Activated effector memory CD4-positive, alpha-beta T cell treated with anti-CD3 and anti-CD28 coated beads, Interleukin-2, amount 50 U/mL, for 16 hours (primary cell): Measurements from ENCODE around the gene IST1.
"Not testable (repeated sequence)": the region's sequence is repeated elsewhere in the genome, so short reads cannot be mapped to it uniquely, and the experiment has no call there.

Experiments
- DNase-seq: peaks from one replicate; pipeline ENCODE4 v3.0.0-alpha.2; 2020

The IST1 gene

GRCh38 chr16:71894921-71895678 is at the start of gene IST1:
IST1 (plus strand) TSS chr16:71895531; CDS start chr16:71915641, 20,110 bp downstream.
- DNase-seq = peak; percentile 99

DNA sequence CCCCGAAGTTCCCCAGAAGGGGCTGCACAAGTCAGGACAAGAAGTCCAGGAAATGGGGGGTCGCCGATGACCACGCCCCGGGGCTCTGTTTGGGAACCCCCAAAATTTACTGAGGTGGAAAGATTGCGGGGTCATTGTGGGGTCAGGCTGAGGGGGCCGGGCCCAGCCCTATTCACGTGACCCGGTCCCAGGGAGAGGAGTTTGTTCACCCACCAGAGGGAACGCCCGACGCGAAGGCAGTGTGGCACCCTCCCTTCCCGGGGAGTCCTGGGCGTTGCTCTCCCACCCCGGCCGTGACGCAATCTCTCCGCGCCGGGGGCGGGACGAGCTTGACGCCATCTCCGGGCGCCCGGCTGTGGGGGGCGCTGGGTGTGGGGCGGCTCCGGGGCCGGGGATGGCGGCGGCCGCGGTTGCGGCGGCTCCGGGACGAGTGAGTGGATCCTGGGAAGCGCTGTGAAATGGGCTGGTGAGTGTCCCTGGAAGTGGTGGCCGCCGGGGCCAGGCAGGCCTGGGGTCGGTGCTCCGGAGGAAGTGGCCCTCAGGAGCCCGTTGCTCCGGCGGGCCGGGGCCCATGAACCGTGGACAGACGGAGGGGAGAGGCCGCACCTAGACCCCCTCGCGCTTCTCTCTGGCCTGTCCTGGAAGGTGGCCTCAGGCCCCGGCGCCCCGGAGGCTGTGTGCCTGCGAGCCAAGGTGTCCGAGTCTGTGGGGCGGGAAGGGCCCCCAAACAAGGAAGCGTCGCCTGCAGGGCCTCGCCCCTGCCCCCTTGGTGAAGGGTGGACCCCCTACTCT is 49.5 kb upstream of the IST1 start, which contains the start of gene ATXN1L:
TSS of gene ATXN1L (plus strand) at position 338 of the 792 bp plus-strand sequence. CDS start 3,765 bp downstream, outside the sequence.
- peak; percentile 98 for DNase-seq

GRCh38 chr16:71846431-71846830 is 48.9 kb upstream of the IST1 start:
- DNase-seq = peak; percentile 66

- no peak for DNase-seq
These were observed 48.2 kb upstream of the IST1 start for GRCh38 chr16:71847096-71847495.

GRCh38 chr16:71848622-71849021 is 46.7 kb upstream of the IST1 start:
- no peak for DNase-seq

DNA sequence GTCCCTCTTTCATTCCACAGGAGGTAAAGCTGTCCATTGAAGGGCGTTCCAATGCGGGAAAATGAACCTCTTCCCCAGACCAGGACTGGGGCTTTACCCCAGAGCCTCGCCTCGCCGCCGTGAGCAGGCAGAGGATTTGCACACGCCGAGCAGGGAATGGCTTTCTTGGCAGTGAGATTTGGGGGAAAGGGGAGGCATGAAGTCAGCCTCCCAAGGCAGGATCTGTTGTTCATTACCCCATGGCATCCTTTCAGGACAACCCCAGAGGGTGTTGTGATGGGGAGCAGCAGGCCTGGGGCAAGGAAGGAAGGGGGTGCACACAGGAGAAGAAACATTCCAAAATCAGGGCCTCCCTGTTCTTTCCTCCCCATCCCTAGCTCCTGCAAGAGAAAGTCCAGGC is 43.6 kb upstream of the IST1 start:
- no peak for DNase-seq

- no peak for DNase-seq
These were observed 43.2 kb upstream of the IST1 start for GRCh38 chr16:71852158-71852557.

- no peak for DNase-seq
These were observed 42.8 kb upstream of the IST1 start for GRCh38 chr16:71852561-71852960.

DNA sequence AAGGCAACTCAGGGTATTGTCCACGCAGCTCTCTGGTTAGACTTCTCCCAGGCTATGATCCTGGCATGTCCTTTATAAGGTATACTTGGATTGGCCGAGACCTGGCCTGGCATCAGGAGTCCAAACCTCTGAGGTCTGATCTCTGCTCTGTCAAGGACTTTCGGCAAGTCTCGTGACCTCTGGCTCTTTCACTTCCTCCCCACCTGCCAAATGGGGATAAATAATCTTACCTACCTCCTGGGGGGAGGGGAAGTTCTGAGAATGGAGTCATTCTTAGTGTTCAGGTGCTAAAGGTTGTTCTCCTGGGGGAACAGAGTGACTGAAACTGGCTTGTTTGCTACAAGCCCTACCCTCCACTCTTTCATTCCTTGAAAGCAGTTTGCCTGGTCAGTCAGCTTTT is 41.9 kb upstream of the IST1 start:
- no peak for DNase-seq

GRCh38 chr16:71854369-71854948 is 40.9 kb upstream of the IST1 start:
- DNase-seq = no peak

DNA sequence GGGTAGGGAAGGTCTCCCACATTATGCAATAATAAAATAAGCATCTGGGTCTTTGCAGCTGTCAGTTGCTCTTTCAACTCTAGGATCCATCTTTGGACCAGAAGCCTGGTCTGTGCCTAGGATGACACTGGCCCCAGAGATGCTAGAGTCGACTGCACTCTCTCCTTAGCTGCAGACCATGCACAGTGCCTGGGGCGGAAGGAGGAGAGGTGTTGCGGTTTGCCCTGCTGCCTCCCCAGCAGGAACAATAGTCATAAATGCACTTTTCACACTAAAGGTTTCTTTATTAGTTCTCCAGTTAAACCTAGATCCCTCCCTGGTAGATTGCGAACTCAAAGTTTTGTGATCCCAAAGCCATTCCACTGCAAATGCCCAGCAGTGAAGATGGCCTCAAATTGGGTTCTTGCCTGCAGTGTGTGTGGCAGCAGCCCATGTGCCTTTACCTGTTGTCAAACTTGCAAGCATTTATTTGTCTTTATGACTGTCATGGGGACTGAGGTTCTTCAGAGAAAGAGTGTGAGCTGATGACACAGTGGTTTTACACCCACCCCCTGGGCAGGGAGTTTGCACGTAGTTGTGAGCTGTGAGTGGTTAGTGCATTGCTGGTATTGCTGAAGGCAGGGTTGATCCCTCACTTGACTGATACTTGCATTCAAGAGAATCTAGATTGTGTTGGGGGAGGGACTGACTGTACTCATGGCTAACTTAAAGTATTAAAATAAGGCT is 39.2 kb upstream of the IST1 start:
- no peak for DNase-seq

- DNase-seq = no peak
These were observed 35.4 kb upstream of the IST1 start for GRCh38 chr16:71859762-71860521.

GRCh38 chr16:71863995-71864394 is 31.3 kb upstream of the IST1 start:
- DNase-seq = no peak

GRCh38 chr16:71865173-71865863 is 30.0 kb upstream of the IST1 start:
- no peak for DNase-seq

DNA sequence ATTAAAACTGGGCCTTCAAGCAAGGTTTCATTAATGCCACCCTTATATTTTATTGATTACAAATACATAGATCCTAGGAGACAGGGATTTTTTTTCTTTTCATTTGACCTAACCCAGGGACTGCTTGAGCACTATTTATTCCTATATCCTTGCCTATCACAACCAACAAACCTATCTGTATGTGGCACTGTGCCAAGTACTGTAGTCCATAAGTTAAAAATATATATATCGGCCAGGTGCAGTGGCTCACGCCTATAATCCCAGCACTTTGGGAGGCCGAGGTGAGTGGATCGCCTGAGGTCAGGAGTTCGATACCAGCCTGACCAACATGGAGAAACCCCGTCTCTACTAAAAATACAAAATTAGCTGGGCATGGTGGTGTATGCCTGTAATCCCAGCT is 28.2 kb upstream of the IST1 start:
- not testable (repeated sequence) for DNase-seq

DNA sequence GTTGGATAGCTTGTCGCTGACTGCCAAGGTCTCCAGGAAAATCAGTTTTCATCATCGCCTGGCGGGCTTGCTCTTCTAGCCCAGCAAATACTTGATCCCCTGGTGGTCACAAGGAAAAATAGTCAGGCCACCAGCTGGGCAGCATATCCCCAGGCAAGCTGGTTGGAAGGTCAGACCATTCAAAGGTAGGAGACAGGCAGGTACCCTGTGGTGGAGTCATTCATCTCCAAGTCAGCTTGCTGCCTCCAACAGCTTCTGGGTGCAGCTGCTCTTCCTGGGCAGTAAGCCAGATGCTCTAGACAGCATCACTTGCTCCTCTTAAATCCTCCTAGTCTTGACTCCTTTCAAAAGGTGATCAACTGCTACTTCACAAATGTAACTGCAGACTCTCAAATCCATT is 27.4 kb upstream of the IST1 start:
- DNase-seq = no peak

DNA sequence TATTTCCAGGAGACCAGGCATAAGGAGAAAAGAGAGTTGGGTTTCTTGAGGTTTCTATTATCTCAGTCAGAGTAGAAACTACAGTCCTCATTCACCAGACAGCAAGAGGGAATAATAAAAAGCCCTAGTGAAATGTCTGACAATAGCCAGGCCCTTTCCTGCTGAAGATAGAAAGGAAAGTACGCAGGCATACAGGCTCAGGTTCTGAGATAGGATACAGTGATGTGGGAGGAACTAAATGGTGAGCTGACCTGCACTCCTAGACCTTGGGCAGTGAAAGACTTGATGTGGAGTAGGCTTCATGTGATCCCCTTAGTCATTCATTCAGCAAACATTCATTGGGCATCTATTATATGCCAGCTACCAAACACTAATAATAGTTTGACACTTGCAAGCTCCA is 26.2 kb upstream of the IST1 start:
- no peak for DNase-seq

GRCh38 chr16:71870818-71871217 is 24.5 kb upstream of the IST1 start:
- no peak for DNase-seq

GRCh38 chr16:71873199-71873598 is 22.1 kb upstream of the IST1 start:
- no peak for DNase-seq

GRCh38 chr16:71878911-71879310 is 16.4 kb upstream of the IST1 start:
- no peak for DNase-seq

- no peak for DNase-seq
These were observed 15.2 kb upstream of the IST1 start for GRCh38 chr16:71880176-71880575.
